SJSA1 (cell line): Measurements from ENCODE around the gene KCNG2. TPM values are rescaled to one million over a fixed set of nuclear protein-coding genes. Genes with fewer than 3 reads are reported as not detected.

Experiments
- DNase-seq, 2 experiments: peaks; one replicate each; pipeline ENCODE4 v3.0.0-alpha.2; 2015 to 2020; ENCODE audit warnings: low spot score in 2 of 2, low read depth in 1 of 2
- H3K27ac ChIP-seq: fragments of 250-450 bp; sonication (Bioruptor Pico); 2 replicates; pipeline ENCODE4 v1.5.1; 2020; ENCODE audit warnings: mild to moderate bottlenecking, moderate library complexity
- H3K27me3 ChIP-seq: fragments of 250-450 bp; sonication (Bioruptor Pico); replicated peaks from 2 replicates; pipeline ENCODE4 v1.5.1; 2020; ENCODE audit warnings: mild to moderate bottlenecking, moderate library complexity
- H3K36me3 ChIP-seq: fragments of 250-450 bp; sonication (Bioruptor Pico); 2 replicates; pipeline ENCODE4 v1.5.1; 2020; ENCODE audit warnings: mild to moderate bottlenecking
- H3K4me1 ChIP-seq: fragments of 250-450 bp; sonication (Bioruptor Pico); replicated peaks from 2 replicates; pipeline ENCODE4 v1.6.1; 2021; ENCODE audit warnings: mild to moderate bottlenecking
- H3K4me3 ChIP-seq: fragments of 250-450 bp; sonication (Bioruptor Pico); 2 replicates; pipeline ENCODE4 v1.5.1; 2020; ENCODE audit warnings: mild to moderate bottlenecking
- H3K9me3 ChIP-seq: fragments of 250-450 bp; sonication (Bioruptor Pico); replicated peaks from 2 replicates; pipeline ENCODE4 v1.5.1; 2020; ENCODE audit warnings: mild to moderate bottlenecking
- total RNA-seq: library from RNA; depleted of rRNA; stranded (reverse); fragments of >200 nt; shearing (Covaris generic); gene quantifications from 2 replicates; pipeline ENCODE4 v1.2.3, GENCODE V29; 2014

KCNG2 gene
- total RNA-seq, 1 experiment from 2014 or later, result not detected

DNA sequence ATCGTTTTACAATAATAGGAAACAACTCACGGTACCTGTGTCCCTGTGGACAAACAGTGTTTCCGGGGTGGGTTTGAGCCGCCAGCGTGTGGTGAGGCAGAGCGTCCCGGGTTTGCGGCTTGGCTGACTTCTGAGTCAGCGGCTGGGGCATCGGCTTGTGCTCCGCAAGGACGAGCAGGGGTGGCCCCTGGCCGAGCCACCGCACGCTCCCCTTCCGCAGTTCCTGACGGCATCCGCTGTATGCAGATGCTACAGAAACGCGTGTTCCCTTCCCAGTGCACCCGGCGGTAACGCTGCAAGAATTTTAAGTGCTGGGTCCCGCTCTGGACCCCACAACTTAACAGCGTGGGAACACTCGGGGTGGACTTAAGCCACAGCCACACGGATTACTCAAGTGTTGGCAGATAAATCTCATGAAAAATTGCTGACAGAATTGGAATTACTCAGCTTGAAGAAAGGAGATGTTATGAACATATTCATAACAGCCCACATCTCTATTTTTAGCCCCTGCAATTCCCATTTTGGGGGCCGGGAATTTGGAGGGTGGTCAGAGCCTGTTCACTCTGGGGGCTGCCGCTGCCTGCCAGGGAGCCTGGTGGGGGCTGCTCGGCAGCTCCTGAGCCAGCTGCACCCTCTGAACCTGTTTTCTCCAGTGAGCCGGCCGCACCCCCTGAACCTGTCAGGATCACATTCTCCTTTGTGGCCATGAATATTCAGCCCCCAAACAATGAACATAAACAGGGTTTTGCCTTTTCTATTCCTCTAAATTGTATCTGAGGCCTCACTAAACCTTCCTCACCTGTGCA, 12.6 kb upstream of the KCNG2 start:
- Histone ChIP-seq H3K4me1 (0 out of 2 replicates have a peak, but pooled peaks cover 5% of the 10 kb centered on the region), H3K27me3 (peaks cover 36% of the 10 kb centered on the region), H3K27ac (no peak overlapping the region), H3K4me3 (no peak overlapping the region), H3K36me3 (no peaks in the 10 kb centered on the region), H3K9me3 (0 out of 2 replicates have a peak, but pooled peaks cover 7% of the 10 kb centered on the region)
- DNase-seq, result peak in 1 of 2 experiments; percentile 7

- no peak overlapping the region for H3K27ac ChIP-seq
- no peak overlapping the region for H3K4me3 ChIP-seq
- 0 out of 2 replicates have a peak, but pooled peaks cover 7% of the 10 kb centered on the region for H3K9me3 ChIP-seq
Observed at GRCh38 chr18:79785831-79786230, 11.9 kb upstream of the KCNG2 start.

GRCh38 chr18:79786304-79786703, 11.4 kb upstream of the KCNG2 start:
- Histone ChIP-seq H3K4me1 (peaks cover 10% of the 10 kb centered on the region), H3K4me3 (no peak overlapping the region), H3K27me3 (peaks cover 36% of the 10 kb centered on the region), H3K9me3 (0 out of 2 replicates have a peak, but pooled peaks cover 7% of the 10 kb centered on the region), H3K27ac (no peak overlapping the region), H3K36me3 (no peaks in the 10 kb centered on the region)
- no peak for DNase-seq

More at GRCh38 chr18:79785831-79786230, 11.9 kb upstream of the KCNG2 start:
- H3K27me3 ChIP-seq, result peaks cover 36% of the 10 kb centered on the region
- peaks cover 6% of the 10 kb centered on the region; the same call in 1 of the 2 replicates for H3K4me1 ChIP-seq
- no peaks in the 10 kb centered on the region for H3K36me3 ChIP-seq
- DNase-seq, result no peak

DNA sequence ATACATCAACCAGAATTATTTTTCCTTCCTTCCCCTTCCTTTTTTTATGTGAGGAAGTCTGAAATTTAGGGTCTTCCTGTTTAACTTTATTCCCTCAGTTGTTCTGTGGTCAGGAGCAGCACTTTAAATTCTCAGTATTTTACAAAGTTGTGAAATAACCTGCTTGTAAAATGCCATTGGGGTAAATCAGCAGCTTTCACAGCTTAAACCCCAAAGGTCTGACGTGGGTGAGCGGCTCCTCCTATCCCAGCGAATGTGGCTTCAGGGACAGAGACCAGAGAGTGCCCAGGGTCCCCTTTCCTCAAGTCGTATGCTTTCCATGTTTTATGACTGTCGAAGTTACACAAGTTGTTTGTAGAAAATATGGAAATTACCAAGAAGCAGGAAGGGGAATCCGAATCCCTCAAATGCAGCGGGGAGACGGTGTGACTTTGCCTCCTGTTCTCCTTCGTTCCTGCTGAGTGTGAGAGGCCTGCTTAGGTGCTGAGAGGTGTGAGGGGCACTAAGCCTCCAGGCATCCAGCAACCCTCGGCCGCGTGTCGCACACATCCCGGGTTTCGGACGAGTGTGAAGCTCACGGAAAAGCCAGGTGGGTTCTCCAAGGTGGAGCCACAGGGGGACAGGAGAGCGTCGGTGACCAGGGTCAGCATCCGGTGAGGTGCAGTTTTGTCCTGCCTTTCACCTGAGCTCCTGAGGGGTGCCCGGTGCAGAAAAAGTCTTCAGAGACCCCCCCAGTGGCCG, 10.8 kb upstream of the KCNG2 start:
- peaks cover 36% of the 10 kb centered on the region for H3K27me3 ChIP-seq
- no peak overlapping the region for H3K27ac ChIP-seq
- peaks cover 16% of the 10 kb centered on the region for H3K4me1 ChIP-seq
- DNase-seq, result no peak
- no peaks in the 10 kb centered on the region for H3K36me3 ChIP-seq
- H3K9me3 ChIP-seq, result 0 out of 2 replicates have a peak, but pooled peaks cover 7% of the 10 kb centered on the region
- H3K4me3 ChIP-seq, result no peak overlapping the region

- Histone ChIP-seq H3K4me3 (no peak overlapping the region), H3K27me3 (peaks cover 36% of the 10 kb centered on the region), H3K9me3 (0 out of 2 replicates have a peak, but pooled peaks cover 7% of the 10 kb centered on the region), H3K4me1 (peaks cover 18% of the 10 kb centered on the region), H3K36me3 (no peaks in the 10 kb centered on the region), H3K27ac (no peak overlapping the region)
- DNase-seq, result no peak
Observed at GRCh38 chr18:79787527-79787864, 10.2 kb upstream of the KCNG2 start.

DNA sequence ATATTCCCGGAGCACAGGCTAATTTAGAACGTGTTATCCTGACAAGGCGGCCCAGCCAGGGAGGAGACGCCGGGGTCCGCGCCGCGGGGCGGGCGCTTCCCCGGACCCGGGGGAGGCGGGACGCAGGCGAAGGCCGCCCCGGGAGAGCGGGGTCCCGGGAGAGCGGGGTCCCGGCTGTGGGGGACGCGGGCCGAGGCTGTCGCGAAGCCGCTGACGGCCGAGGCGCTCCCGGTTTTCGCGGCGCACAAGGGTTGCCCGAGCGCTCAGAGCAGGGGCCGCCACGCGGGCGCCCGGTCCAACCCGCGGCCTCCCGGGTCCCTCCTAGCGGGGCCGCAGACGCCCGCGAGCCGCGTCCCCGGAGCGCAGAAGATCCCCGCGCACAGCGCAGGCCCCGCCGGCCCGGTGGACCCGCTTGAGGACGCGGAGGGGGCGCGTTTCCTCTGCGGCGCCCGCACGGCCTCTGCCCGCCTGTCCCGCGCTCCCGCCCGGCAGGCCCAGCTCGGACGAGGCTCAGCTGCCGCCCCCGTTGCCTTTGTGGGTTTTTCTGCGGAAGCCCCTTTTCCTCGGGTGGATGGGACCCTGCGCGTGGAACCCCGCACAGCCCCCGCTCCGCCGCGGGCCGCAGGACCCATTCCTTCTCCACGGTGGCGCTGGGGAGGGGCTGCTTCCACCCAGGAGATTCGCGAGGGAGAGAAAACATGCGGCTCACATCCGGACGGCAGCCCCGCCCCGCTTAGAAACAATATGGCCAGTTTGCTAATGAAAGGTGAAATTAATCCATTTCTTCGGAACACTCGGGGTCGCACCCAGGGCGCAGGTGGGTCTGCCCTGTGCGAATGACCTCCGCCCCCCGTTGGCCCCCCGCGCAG, 9.6 kb upstream of the KCNG2 start:
- H3K36me3 ChIP-seq, result no peaks in the 10 kb centered on the region
- H3K27me3 ChIP-seq, result peaks cover 34% of the 10 kb centered on the region
- H3K27ac ChIP-seq, result no peak overlapping the region
- 0 out of 2 replicates have a peak, but pooled peaks cover 7% of the 10 kb centered on the region for H3K9me3 ChIP-seq
- no peak overlapping the region for H3K4me3 ChIP-seq
- H3K4me1 ChIP-seq, result peaks cover 18% of the 10 kb centered on the region
- no peak for DNase-seq

- no peaks in the 10 kb centered on the region for H3K36me3 ChIP-seq
- H3K4me3 ChIP-seq, result no peak overlapping the region
- H3K9me3 ChIP-seq, result 0 out of 2 replicates have a peak, but pooled peaks cover 7% of the 10 kb centered on the region
- H3K4me1 ChIP-seq, result peaks cover 18% of the 10 kb centered on the region
- no peak for DNase-seq
- H3K27me3 ChIP-seq, result peaks cover 34% of the 10 kb centered on the region
- no peak overlapping the region for H3K27ac ChIP-seq
Observed at GRCh38 chr18:79788734-79789085, 9.0 kb upstream of the KCNG2 start.

GRCh38 chr18:79789091-79789891, 8.4 kb upstream of the KCNG2 start:
- H3K27me3 ChIP-seq, result peaks cover 34% of the 10 kb centered on the region
- no peak overlapping the region for H3K4me3 ChIP-seq
- no peaks in the 10 kb centered on the region for H3K36me3 ChIP-seq
- H3K4me1 ChIP-seq, result peaks cover 18% of the 10 kb centered on the region
- no peak overlapping the region for H3K27ac ChIP-seq
- 0 out of 2 replicates have a peak, but pooled peaks cover 7% of the 10 kb centered on the region for H3K9me3 ChIP-seq
- no peak for DNase-seq

- no peak overlapping the region for H3K4me3 ChIP-seq
- H3K27me3 ChIP-seq, result peaks cover 25% of the 10 kb centered on the region
- H3K9me3 ChIP-seq, result 0 out of 2 replicates have a peak, but pooled peaks cover 7% of the 10 kb centered on the region
- H3K4me1 ChIP-seq, result peaks cover 12% of the 10 kb centered on the region
- DNase-seq, result no peak
- H3K27ac ChIP-seq, result no peak overlapping the region
- H3K36me3 ChIP-seq, result no peaks in the 10 kb centered on the region
Observed at GRCh38 chr18:79789901-79790890, 7.5 kb upstream of the KCNG2 start.

DNA sequence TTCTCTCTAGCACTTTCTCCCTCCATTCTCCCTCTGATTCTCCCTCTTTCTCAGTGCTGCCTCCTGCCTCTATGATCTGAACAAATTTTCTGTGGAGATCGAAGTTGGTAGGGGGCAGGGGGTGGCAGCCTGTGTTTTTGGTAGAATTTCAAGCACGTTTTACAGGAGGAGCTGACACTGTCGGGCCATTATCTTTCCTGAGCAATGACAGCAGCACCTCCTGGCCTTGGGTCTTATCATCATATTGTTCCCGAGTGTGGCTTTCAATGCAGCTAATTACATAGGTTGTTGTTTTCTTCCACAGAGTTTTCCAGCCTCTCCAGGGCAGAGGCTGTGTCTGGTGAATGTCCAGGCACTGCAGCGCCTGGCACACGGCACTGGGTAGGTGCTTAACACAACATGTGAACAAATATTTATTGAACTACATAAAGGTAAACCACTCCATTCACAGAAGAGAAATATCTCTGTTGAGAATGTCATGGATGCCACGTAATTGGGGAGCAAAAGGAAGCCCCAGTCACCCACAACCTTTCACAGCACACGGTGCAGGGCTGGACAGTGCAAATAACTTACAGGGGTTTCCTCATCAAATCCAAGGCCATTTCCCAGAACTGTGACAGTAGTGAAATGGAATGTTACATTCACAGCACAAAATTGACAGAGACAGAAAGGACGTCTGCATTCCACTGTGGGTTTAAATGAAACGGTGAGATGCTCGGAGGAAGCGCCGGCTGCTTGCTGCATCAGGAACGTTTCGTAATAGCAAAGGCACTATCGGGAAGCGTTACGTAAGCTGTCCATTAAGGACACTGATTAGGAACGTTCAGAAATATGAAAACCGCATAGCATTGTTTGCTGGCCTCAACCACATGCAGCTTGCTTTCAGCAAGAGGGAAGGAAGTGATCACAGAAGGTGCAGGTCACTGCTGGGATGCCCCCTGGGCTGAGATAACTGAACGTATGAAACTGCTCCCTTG, 6.5 kb upstream of the KCNG2 start:
- H3K27me3 ChIP-seq, result peaks cover 21% of the 10 kb centered on the region
- peak; percentile 68 to 75 for DNase-seq
- peak overlapping the region; percentile 14; the same call in 1 of the 2 replicates for H3K27ac ChIP-seq
- H3K9me3 ChIP-seq, result 0 out of 2 replicates have a peak, but pooled peaks cover 7% of the 10 kb centered on the region
- H3K4me3 ChIP-seq, result no peak overlapping the region
- no peaks in the 10 kb centered on the region for H3K36me3 ChIP-seq
- H3K4me1 ChIP-seq, result peaks cover 12% of the 10 kb centered on the region
